DOHH2 (cell line): ENCODE measurements around the gene CNOT2.

ENCODE experiments used
- H3F3A ChIP-seq: fragments of 200-600 bp; sonication (generic), shearing (Covaris generic); 2 replicates; pipeline ENCODE4 v1.6.0; 2016; ENCODE audit warnings: antibody characterized with exemption, mild to moderate bottlenecking; ENCODE audit not compliant: control insufficient read depth, insufficient read depth
- H3K27ac ChIP-seq: fragments of 200-600 bp; sonication (generic); 2 replicates; pipeline ENCODE4 v1.5.1; 2014; ENCODE audit warnings: low read depth, mild to moderate bottlenecking, low read length, moderate library complexity
- H3K27me3 ChIP-seq: fragments of 200-600 bp; sonication (generic); 2 replicates; pipeline ENCODE4 v1.6.1; 2014; ENCODE audit warnings: mild to moderate bottlenecking, low read length, mixed read lengths; ENCODE audit not compliant: control insufficient read depth
- H3K36me3 ChIP-seq: fragments of 200-600 bp; sonication (generic); 2 replicates; pipeline ENCODE4 v1.6.1; 2014; ENCODE audit warnings: mild to moderate bottlenecking, low read length, moderate library complexity, mixed read lengths; ENCODE audit not compliant: control insufficient read depth
- H3K4me1 ChIP-seq: fragments of 200-600 bp; sonication (generic); 2 replicates; pipeline ENCODE4 v1.6.1; 2014; ENCODE audit warnings: mild to moderate bottlenecking, low read length, mixed read lengths; ENCODE audit not compliant: control insufficient read depth
- H3K4me2 ChIP-seq: fragments of 200-600 bp; sonication (generic); 2 replicates; pipeline ENCODE4 v1.6.0; 2014; ENCODE audit warnings: mild to moderate bottlenecking, low read length, moderate library complexity
- H3K4me3 ChIP-seq: fragments of 200-600 bp; sonication (generic); 2 replicates; pipeline ENCODE4 v1.5.1; 2014; ENCODE audit warnings: mild to moderate bottlenecking, low read length, mixed read lengths
- H3K79me2 ChIP-seq: fragments of 200-600 bp; sonication (generic); 2 replicates; pipeline ENCODE4 v1.6.1; 2014; ENCODE audit warnings: mild to moderate bottlenecking, low read length, mixed read lengths; ENCODE audit not compliant: control insufficient read depth
- H3K9me2 ChIP-seq: fragments of 200-600 bp; sonication (generic); replicated peaks from 2 replicates; pipeline ENCODE4 v1.6.1; 2014; ENCODE audit warnings: mild to moderate bottlenecking, low read length, mixed read lengths; ENCODE audit not compliant: control insufficient read depth
- H3K9me3 ChIP-seq: fragments of 200-600 bp; sonication (generic); 2 replicates; pipeline ENCODE4 v1.6.1; 2014; ENCODE audit warnings: antibody characterized with exemption, low read length, mixed read lengths; ENCODE audit not compliant: control insufficient read depth, insufficient read depth
- H4K20me1 ChIP-seq: fragments of 200-600 bp; sonication (generic); 2 replicates; pipeline ENCODE4 v1.6.0; 2014; ENCODE audit warnings: low read depth, mild to moderate bottlenecking, antibody characterized with exemption, low read length, moderate library complexity; ENCODE audit not compliant: control insufficient read depth, insufficient read depth
- CTCF ChIP-seq: fragments of 200-600 bp; sonication (generic); IDR thresholded peaks from one replicate; pipeline ENCODE4 v1.5.1; 2014; ENCODE audit warnings: antibody characterized with exemption, mild to moderate bottlenecking, low read depth, low read length; ENCODE audit not compliant: poor library complexity, severe bottlenecking
- EZH2phosphoT487 ChIP-seq: fragments of 200-600 bp; sonication (generic); IDR thresholded peaks from 2 replicates; pipeline ENCODE4 v1.6.1; 2017; ENCODE audit warnings: borderline replicate concordance, mild to moderate bottlenecking, antibody characterized with exemption, low read length, moderate library complexity, mixed read lengths

Gene CNOT2

GRCh38 chr12:70393787-70394499, 150.7 kb downstream of the CNOT2 start:
- no peaks in the 10 kb centered on the region for H3K9me3 ChIP-seq
- peaks cover 33% of the 10 kb centered on the region for H3K4me1 ChIP-seq
- H3K4me2 ChIP-seq = no peak overlapping the region
- H3K9me2 ChIP-seq = no peaks in the 10 kb centered on the region
- peaks cover 80% of the 10 kb centered on the region for H3K36me3 ChIP-seq
- H4K20me1 ChIP-seq = no peaks in the 10 kb centered on the region
- no peak overlapping the region for H3K4me3 ChIP-seq
- no peak overlapping the region for H3K27ac ChIP-seq
- H3K79me2 ChIP-seq = peaks cover 87% of the 10 kb centered on the region
- H3K27me3 ChIP-seq = no peaks in the 10 kb centered on the region
- TF ChIP-seq EZH2phosphoT487 (no peak), CTCF (no peak)
- no peaks in the 10 kb centered on the region for H3F3A ChIP-seq

GRCh38 chr12:70398002-70398401, 154.8 kb downstream of the CNOT2 start:
- no peaks in the 10 kb centered on the region for H3K9me3 ChIP-seq
- no peaks in the 10 kb centered on the region for H3K27me3 ChIP-seq
- H3K4me2 ChIP-seq = no peak overlapping the region
- H3K79me2 ChIP-seq = peaks cover 63% of the 10 kb centered on the region
- H3K36me3 ChIP-seq = peaks cover 89% of the 10 kb centered on the region
- H3F3A ChIP-seq = 0 out of 2 replicates have a peak, but pooled peaks cover 2% of the 10 kb centered on the region
- H3K4me1 ChIP-seq = peaks cover 16% of the 10 kb centered on the region
- H3K9me2 ChIP-seq = no peaks in the 10 kb centered on the region
- H3K4me3 ChIP-seq = no peak overlapping the region
- no peak overlapping the region for H3K27ac ChIP-seq
- no peaks in the 10 kb centered on the region for H4K20me1 ChIP-seq
- TF ChIP-seq EZH2phosphoT487 = no peak
- TF ChIP-seq CTCF = no peak

- Histone ChIP-seq H3K4me2 (no peak overlapping the region), H3K79me2 (peaks cover 55% of the 10 kb centered on the region), H3K9me3 (no peaks in the 10 kb centered on the region), H3K9me2 (no peaks in the 10 kb centered on the region), H4K20me1 (no peaks in the 10 kb centered on the region), H3K27me3 (no peaks in the 10 kb centered on the region), H3K36me3 (peaks cover 94% of the 10 kb centered on the region), H3K27ac (no peak overlapping the region), H3F3A (0 out of 2 replicates have a peak, but pooled peaks cover 2% of the 10 kb centered on the region), H3K4me3 (no peak overlapping the region), H3K4me1 (peaks cover 16% of the 10 kb centered on the region)
- TF ChIP-seq CTCF (no peak), EZH2phosphoT487 (no peak)
Measured at GRCh38 chr12:70398862-70399261, 155.6 kb downstream of the CNOT2 start.
